Activated CD4-positive, alpha-beta T cell treated with anti-CD3 and anti-CD28 coated beads for 48 hours (primary cell): Measurements from ENCODE around the gene CCL8.

Source experiments
- DNase-seq: peaks from one replicate; pipeline ENCODE4 v3.0.0-alpha.2; 2020

The CCL8 gene

DNA sequence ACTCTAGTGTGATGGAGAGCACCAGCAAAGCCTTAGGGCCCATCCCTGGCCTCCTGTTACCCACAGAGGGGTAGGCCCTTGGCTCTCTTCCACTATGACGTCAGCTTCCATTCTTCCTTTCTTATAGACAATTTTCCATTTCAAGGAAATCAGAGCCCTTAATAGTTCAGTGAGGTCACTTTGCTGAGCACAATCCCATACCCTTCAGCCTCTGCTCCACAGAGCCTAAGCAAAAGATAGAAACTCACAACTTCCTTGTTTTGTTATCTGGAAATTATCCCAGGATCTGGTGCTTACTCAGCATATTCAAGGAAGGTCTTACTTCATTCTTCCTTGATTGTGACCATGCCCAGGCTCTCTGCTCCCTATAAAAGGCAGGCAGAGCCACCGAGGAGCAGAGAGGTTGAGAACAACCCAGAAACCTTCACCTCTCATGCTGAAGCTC lies at the start of gene CCL8:
CCL8 (plus strand) TSS at position 397 of the 445 bp plus-strand sequence. CDS start 67 bp downstream, outside the sequence.
- DNase-seq, result no peak

DNA sequence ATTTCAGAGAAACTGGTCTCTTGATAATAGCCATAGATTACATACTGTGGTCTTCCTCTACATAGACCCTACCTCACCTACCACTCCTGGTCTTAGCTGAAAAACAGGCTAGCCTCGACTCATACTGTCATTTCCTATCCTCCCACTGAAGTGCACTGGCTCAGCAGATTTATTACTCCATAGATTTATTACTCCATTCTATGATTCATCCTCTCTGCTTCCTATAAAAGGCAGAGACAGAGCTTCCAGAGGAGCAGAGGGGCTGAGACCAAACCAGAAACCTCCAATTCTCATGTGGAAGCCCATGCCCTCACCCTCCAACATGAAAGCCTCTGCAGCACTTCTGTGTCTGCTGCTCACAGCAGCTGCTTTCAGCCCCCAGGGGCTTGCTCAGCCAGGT lies 49.3 kb upstream of the CCL8 start, which contains the start of gene CCL7:
CCL7 (plus strand) TSS at position 253 of the 400 bp plus-strand sequence; CDS start at position 323, 70 bp downstream.
- no peak for DNase-seq

DNA sequence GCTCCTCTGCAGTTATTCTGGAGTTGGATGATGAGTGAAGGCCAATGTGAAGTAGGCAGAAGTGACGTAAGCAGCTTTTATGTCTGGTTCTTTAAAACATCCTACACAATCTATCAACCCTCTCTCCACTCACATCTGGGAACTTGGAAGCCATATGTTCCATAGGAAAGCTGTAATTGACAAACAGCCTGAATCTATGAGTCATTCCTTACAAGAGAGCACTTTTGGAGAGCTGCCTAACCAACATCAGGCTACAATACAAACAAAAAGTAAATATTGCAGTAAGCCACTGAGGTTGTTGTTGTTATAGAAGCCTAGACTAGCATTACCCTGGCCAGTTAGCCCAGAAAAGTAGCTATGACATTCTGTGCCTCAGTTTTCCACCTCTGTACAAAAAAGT lies 43.4 kb upstream of the CCL8 start:
- DNase-seq, result no peak

DNA sequence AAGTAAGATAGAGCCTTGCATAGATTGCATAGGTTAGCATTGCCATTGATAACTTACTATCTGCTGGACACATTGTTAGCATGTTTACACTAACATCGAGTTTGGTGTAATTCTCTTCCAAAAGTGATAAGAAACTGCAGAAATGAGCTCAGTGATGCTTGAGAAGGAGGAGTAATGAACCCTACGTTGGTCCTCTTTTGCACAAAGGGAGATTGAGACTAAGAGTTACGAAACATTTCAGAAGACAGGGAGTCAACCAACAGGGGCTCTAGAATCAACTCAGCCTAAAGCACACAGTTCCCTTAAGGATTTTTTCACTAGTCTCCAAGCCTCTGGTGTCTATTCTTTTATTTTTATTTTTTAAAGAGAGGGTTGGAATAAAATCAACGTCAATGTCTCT lies 42.4 kb upstream of the CCL8 start:
- no peak for DNase-seq

DNA sequence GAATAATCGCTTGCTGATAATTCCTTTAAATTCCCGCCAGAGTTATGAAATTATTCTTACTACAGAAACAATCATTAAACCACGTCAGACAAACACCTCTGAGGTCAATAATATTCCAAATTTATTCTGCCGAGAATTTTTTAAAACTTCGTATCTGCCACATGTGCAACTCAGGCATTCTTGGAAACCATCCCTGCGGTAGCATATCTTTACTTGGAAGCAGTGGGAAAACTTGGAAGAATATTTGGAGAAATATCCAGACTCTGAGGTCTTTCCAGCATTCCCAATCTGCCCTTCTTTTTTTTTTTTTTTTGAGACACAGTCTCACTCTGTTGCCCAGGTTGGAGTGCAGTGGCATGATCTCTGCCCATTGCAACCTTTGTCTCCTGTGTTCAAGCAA lies 35.7 kb upstream of the CCL8 start:
- no peak for DNase-seq

DNA sequence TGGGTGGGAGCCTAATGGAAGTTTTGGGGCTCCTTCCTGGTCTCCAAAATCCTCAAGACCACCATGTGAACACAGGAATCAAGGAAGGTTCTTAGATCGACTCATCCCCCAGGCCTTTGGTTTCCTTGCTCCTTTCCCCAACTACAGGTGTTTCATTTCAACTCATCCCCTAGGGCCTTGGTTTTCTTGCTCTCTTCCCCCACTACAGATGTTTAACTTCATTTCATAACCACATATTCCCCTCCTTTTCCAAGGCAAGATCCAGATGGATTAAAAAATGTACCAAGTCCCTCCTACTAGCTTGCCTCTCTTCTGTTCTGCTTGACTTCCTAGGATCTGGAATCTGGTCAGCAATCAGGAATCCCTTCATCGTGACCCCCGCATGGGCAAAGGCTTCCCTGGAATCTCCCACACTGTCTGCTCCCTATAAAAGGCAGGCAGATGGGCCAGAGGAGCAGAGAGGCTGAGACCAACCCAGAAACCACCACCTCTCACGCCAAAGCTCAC lies 33.9 kb upstream of the CCL8 start, which contains the start of gene CCL11:
CCL11 (plus strand) TSS at position 457 of the 507 bp plus-strand sequence. CDS start 67 bp downstream, outside the sequence.
- no peak for DNase-seq

DNA sequence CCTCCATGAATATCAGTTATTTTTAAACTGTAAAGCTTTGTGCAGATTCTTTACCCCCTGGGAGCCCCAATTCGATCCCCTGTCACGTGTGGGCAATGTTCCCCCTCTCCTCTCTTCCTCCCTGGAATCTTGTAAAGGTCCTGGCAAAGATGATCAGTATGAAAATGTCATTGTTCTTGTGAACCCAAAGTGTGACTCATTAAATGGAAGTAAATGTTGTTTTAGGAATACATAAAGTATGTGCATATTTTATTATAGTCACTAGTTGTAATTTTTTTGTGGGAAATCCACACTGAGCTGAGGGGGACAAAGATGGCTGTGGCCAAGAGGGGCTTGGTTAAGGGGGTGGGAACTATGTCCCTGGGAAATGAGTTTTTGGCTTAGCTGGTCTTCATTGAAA lies 31.4 kb upstream of the CCL8 start:
- DNase-seq, result no peak

DNA sequence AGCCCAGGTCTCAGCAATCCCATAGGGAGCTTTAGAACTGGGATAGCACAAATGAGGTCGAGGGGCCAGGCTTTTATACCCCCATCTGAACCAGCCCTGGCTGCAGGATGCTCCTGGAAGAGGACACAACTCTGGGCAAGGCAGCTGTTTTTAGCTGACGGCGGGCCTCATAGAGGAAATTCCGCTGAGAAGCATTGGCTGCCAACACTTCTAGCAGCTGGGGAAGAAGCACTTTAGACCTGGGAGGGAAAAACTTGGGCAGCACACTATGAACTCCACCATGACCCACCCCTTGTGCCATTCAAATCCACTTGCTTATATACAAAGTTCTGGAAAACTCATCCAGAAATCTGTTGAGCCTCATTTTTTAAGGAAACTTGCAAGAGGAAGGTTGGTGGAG lies 28.6 kb upstream of the CCL8 start:
- no peak for DNase-seq

DNA sequence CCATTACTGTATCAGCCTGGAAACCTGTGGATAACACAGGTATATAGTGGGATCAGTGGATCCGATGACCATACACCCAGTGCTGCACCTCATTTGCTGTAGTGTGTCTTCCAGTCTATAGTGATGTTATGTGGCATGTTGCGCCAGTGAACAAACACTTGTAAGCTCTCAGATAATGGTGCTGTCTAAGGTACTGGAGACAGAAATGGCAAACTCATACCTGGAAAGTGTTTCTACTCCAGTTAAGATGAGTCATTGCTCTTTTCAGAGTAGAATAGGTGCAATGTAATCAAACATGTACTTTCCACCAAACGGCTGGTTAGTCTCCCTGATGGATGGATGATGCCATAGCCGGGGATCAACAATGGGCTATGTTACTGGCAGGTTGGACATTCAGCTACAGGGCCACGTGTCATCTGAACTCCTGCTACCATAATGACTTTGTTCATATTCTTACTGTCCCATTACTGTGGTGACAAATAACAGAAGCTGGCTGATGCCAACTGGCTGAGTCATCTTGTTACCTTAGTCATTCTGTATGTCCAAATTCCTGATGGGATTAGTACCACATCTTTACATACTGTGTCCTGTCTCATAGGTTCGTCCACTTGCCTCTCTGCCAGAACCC lies 27.4 kb upstream of the CCL8 start:
- DNase-seq, result peak; percentile 5

DNA sequence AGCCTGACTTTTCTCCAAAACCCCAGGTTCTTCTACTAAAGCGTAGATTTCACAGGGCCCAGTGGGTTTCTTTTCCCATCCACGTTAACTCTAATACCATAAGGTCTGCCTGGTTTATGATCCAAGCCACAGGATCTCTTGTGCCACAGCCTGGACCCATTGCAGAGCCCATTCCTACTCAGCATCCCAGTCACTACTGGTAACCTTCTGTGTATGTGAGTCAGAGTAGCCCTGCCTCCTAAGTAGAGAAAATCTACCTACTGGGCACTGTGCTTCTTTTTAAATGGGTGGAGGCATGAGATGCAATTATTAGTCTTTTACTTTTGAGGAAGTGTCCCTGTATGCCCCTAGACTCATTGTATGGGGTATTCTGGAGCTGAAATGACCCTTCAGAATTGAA lies 20.2 kb upstream of the CCL8 start:
- DNase-seq, result no peak

DNA sequence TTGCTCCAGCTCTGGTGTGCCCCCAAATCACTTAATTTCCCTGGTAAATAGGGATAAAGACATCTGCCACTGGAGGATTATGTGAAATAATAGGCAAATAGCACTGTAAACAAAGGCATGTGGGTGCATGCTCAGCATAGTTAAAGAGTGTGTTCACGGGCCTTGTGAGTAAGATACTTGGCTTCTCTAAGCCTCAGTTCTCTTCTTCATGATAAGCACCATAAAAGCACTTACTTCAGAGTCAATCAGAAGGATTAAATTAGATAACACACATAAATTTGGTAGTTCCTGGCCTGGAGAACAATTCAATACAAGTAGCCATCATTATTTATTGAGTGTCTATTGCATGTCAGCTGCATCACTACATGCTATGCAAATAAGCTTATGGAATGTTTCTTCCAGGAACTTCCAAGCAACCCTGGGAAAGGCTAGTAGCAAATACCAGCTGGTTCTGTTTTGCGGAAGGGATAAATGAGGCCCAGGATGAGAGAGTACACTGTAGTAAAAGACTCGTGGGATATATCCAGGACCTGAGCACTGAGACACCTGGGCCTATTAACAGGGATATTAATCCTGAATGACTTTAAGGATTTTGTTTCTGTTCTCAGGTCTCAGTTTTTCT lies 19.2 kb upstream of the CCL8 start:
- no peak for DNase-seq

DNA sequence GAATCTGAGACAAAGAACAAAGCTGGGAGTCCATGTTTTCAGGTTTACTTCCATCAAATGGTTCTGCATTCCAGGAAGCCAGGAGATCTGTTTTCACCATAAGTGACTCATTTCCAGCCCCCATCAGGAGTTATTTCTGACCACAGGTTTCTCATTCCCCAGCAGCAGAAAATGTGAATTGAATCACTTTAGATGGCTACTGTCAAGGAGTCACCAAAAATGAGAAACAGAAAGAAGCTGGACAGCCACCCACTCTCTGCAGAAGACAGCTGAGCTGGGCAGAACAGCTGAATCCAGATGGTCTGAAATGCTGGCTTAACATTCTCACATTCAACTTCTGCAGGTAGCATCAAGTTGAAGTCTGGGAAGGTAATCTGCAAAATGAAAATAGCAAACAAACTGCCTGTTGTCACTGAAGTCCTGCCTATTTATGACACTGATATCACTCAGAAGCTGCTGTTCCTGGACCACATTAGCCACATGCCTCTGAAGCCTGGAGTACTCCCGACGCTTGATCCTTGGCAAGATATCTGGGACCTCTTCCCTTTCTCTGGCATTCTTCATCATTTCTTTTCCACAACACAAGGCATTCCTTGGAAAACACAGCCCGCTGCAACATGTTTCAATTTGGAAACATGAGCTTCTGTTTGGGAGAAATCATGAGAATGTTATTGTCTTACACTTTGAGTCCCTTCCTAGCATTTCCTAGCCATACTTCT lies 18.4 kb upstream of the CCL8 start:
- DNase-seq, result no peak

DNA sequence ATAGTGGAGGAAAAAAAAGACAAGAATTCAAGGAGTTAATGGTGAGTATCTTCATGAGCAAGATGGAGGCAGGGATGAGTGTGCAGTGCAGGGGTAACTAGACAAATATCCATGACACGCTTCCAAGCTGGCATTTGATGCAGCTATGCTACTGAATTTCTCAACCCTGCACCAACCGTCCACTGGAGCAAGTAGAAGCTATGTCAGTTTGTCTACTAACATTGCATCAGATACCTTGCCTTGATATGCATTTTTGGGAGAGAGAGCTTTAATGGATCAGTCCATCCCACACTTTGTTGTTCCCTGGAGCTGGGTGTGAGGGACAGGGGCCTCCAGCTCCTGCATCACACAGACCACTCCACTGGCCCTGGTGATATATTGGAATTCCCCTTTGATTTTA lies 17.2 kb upstream of the CCL8 start:
- DNase-seq, result no peak

DNA sequence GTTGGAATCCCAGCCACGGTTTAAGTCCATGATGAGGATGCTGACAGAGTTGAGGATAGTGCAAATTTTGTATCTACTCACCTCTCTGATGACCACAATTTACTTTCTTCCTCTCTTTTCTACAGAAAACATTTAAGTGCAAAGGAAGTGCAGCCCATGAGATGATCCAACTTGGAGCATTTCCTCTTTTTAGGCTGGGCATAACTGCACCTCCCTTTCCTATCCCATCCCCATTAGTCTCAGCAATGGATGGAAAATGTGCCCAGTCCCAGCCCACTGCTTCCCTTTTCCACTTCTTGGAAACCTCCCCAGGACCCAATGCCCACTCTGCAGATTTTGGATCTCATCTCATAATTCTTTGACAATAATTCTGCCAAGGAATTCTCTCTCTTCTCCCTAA lies 16.6 kb upstream of the CCL8 start:
- DNase-seq, result no peak

DNA sequence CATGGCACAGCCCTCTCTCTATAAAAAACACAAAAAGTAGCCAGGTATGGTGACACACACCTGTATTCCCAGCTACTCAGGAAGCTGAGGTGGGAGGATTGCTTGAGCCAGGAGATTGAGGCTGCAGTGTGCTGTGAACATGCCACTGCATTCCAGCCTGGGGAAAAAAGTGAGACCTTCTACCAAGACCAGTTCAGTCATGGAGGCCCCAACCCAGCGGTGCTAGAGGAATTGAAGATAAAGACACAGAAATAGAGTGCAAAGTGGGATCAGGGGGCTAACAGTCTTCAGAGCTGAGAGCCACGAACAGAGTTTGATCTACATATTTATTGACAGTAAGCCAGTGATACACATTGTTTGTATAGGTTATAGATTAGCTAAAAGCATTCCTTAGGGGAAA lies 15.6 kb upstream of the CCL8 start:
- DNase-seq, result no peak

DNA sequence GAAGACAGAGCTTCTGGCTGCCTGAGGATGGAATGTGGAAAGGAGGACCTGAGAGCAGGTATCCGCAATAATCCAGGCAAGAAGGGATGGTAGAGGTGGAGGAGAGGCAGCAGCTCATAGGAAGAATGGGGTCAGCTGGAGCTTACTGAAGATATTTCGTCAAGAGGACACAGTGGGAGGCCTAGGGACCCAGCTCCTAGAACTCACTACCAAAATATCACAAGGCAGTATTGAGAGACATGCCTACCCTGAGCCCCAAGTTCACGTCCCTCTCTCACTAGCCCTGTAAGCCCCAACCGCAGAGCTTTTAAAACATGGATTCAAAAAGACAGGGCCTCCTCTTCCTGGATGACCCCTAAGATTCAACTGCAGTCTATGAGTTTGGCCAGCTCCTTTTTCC lies 14.2 kb upstream of the CCL8 start:
- no peak for DNase-seq

DNA sequence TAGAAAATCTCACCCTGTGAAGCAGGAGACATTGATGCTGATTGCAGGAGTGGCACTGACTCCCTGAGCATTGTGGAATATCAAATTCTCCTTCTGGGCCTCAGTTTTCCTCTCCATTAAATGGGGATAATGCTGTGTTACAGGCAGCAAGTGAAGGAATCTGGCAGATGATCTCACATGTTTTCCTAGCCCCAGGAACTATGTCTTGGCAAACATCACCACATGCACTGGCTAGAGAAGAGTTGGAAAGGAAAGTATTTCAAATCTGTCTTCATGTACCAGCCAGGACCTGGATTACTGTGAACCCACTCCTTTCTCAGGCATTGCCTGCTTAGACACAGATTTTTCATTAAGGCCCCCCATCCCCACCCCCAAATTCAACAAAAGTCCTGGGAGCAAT lies 13.6 kb upstream of the CCL8 start:
- no peak for DNase-seq

DNA sequence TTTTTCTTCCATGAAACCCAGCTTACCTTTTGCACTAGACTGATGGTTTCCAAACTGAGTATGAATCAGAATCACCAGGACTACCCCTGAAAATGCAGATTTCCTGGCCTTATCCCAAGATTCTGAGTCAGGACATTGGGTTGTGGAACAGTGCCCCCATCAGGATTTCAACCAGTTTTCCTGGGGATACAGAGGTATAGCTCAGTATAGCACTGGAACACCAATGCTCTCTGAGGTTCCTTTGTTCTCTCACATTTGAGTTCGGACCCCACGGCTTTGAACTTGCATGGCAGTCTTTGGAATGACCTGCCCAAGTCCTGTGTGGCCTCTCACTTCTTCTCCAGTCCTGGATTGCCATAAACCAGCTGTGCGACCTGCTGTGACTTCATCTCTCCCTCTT lies 12.8 kb upstream of the CCL8 start:
- DNase-seq, result no peak

DNA sequence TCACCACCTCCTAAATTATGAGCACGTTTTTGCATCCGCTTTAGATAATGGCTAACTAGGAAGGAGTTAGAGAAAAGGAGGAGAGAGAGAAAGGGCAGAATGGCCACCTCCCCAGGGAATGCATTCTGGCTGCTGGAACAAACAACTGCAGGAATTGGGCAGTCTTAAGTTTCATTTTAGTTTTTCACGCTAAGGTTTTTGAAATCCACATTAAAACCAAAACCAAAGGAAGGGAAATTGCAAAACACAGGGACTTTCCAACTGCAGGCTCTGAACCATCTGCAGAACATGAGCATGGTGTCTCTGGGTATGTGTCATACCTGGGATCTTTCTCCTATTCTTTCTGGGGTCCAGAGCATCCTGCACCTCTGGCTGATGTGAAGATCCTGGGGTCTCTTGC lies 12.1 kb upstream of the CCL8 start:
- DNase-seq, result no peak

DNA sequence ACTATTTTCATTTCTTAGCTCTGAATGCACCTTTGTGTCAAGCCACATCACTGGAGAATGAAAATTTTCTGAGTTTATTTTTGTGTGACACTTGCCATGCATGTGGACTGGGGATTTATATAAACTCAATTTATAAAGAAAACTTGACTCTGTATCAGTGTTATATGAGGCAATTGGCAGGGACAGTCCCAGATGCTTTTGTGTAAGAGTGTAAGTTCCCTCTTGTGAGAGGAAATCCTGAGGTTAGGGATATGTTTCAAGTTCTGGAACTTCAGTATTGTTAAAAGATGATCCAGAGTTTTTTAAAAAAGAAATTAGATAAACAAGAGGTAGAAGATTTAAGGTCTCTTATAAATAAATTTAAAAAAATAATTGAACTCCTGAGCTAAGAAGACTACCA lies 10.9 kb upstream of the CCL8 start:
- DNase-seq, result no peak

DNA sequence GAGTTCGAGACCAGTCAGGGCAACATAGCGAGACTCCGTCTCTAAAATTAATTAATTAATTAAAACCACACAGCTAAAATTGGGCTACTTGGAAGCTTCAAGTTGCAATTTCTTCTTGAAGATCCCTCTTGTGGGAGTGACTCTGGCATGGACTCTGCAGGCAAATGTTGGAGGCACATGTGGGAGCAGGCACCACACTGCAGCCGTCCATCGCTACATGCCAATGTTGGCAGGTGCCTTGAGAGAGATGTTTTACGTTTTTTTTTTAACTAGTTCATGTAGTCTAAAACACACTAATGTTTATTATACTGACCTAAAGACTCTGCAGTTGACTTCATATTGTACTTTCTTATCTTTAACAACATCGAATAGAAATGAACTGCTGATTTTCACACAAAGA lies 7.9 kb upstream of the CCL8 start:
- DNase-seq, result no peak

DNA sequence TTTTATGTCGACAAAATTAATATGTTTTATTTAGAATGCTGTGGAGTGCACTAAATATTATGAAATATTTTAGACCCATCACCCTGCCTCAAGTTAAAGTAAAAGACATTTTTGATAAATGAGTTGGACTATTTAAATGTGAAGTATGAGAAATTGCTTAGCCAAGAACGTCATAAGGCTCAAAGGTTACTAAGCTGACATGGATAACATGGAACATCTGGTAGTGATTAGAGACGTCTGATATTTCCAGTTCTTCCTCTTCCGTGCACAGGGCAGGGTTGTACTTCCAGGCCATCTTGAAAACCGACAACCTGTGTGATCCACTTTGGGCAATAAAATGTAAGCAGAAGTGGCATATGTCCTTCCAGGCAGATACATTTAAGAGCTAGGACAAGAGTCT lies 7.2 kb upstream of the CCL8 start:
- DNase-seq, result no peak

DNA sequence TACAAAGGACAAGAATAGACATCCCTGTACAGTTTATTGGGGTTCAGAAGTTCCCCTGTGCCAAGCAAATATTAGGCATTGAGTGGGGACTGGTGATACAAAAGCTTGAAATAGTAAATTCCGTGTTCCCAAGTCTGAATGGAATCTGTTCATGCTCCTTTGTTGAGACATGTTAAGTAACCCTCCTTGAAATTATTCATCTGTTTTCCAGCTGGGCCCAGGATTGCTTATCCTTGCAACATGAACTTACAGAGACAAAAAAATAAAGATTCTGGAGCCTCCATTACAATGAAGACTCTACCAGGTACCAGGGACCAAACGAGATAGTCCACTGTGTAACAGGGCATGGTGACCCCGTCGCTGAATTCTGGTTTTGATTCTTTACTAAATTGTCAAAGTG lies 6.1 kb upstream of the CCL8 start:
- no peak for DNase-seq

DNA sequence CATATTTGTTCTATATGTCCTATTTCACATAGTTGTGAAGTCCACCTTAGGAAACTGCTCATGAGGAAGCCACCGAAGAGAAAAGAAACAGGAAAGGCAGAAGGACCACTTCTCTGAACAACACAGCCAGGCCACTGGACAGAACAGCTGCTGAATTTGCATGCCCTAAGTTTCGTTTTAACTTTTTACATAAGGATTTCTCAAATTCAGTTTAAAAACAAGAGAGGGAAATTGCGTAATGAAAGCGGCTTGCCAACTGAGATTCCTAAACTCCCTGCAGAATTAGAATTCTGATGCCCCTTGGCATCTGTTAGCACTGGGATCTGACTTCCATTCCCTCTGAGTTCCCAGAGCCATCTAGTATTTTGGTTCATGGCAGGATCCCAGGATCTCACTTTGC lies 5.0 kb upstream of the CCL8 start:
- DNase-seq, result no peak
